HG03175 (cell line): Measurements from ENCODE around the gene TRIM60.
"Not testable (repeated sequence)": the region's sequence is repeated elsewhere in the genome, so short reads cannot be mapped to it uniquely, and the experiment has no call there.

Experiments
- ATAC-seq: cut with Tn5 transposase; IDR thresholded peaks from one replicate; pipeline ENCODE4 v1.9.1; 2021; ENCODE audit warnings: mild to moderate bottlenecking, moderate library complexity; ENCODE audit not compliant: unreplicated experiment

Gene TRIM60

DNA sequence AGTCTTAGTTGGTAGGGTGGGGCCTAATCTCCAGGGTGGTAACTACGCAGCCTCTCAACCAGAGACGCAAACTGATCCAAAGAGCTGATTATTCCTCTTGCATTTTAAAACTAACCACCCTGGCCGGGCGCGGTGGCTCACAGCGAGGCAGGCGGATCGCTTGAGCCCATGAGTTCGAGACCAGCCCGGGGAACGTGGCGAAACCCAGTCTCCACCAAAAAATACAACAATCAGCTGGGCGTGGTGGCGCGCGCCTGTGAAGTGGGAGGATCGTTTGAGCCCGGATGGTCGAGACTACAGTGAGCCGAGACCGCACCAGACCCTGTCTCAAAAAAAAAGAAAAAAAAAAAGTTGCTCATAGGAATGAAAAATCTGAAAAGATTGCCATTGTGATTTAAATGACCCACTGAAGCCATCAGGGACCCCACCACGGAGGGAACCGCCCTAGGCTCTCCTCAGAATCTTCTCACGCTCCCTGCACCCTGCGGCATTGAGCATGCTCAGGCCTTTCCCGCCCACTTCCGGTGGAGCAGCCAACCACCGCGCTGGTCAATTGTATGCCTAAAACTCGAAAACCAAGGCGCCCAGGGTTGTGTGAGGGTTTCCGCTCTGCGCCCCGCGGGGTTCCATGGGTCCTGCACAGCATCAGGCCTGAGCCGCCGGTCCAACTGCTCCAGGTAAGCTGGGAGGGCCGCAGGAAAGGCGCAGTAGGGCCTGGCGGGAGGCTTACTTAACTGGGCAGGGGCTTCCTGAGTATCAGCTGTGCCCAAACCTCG, at the start of gene TRIM60:
TSS of gene TRIM60 (plus strand) at position 564 of the 776 bp plus-strand sequence. CDS start 8,074 bp downstream, outside the sequence.
- no peak for ATAC-seq

DNA sequence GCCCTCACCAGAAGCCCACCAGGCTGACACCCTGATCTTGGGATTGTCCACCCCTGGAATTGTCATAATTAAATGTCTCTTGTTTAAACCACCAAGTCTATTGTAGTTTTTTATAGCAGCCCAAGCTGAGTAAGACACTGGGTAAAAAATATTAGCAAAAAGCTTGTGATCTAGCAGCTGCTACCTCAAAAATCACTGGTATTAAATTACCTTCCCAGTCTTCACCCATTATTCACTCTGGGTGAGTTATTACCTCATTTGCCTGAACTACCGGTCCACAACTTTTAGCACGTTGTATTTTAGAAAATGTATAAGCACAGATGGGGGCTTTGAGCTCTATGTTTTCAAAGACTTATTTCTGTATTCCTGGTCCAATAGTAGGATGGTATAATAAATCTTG, 42.3 kb upstream of the TRIM60 start:
- no peak for ATAC-seq

DNA sequence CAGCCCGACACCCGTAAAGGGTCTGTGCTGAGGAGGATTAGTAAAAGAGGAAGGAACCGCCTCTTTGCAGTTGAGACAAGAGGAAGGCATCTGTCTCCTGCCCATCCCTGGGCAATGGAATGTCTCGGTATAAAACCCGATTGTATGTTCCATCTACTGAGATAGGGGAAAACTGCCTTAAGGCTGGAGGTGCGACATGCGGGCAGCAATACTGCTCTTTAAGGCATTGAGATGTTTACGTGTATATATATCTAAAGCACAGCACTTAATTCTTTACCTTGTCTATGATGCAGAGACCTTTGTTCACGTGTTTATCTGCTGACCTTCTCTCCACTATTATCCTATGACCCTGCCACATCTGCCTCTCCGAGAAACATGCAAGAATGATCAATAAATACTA, 41.0 kb upstream of the TRIM60 start:
- not testable (repeated sequence) for ATAC-seq

DNA sequence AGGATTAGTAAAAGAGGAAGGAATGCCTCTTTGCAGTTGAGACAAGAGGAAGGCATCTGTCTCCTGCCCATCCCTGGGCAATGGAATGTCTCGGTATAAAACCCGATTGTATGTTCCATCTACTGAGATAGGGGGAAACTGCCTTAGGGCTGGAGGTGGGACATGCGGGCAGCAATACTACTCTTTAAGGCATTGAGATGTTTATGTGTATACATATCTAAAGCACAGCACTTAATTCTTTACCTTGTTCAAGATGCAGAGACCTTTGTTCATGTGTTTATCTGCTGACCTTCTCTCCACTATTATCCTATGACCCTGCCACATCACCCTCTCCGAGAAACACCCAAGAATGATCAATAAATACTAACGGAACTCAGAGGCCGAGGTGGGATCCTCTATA, 35.7 kb upstream of the TRIM60 start:
- ATAC-seq: not testable (repeated sequence)

DNA sequence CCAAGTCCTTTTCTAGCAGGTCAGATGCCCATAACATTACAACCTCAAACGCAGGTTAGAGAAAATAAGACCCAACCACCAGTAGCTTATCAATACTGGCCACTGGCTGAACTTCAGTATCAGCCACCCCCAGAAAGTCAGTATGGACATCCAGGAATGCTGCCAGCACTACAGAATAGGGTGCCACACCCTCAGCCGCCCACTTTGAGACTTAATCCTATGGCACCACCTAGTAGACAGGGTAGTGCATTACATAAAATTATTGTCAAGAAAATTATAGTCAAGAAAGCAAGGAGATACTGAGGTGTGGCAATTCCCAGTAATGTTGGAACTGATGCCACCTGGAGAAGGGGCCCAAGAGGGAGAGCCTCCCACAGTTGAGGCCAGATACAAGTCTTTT, 34.5 kb upstream of the TRIM60 start:
- no peak for ATAC-seq

DNA sequence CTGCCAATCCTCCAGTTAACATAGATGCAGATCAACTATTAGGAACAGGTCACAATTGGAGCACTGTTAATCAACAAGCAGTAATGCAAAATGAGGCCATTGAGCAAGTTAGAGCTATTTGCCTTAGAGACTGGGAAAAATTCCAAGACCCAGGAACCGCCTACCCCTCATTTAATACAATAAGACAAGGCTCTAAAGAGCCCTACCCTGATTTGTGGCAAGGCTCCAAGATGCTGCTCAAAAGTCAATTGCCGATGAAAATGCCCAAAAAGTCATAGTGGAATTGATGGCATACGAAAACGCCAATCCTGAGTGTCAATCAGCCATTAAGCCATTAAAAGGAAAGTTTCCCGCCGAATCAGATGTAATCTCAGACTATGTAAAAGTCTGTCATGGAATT, 33.9 kb upstream of the TRIM60 start:
- ATAC-seq: no peak

DNA sequence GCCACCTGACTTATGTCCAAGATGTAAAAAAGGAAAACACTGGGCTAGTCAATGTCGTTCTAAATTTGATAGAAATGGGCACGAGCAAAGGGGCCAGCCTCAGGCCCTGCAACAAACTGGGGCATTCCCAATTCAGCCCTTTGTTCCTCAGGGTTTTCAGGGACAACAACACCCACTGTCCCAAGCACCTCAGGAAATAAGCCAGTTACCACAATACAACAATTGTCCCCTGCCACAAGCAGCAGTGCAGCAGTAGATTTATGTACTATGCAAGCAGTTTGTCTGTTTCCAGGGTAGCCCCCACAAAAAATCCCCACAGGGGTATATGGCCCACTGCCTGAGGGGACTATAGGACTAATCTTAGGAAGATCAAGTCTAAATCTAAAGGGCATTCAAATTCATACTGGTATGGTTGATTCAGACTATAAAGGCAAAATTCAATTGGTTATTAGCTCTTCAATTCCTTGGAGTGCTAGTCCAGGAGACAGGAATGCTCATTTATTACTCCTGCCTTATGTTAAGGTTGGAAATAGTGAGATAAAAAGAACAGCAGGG, 33.2 kb upstream of the TRIM60 start:
- not testable (repeated sequence) for ATAC-seq

DNA sequence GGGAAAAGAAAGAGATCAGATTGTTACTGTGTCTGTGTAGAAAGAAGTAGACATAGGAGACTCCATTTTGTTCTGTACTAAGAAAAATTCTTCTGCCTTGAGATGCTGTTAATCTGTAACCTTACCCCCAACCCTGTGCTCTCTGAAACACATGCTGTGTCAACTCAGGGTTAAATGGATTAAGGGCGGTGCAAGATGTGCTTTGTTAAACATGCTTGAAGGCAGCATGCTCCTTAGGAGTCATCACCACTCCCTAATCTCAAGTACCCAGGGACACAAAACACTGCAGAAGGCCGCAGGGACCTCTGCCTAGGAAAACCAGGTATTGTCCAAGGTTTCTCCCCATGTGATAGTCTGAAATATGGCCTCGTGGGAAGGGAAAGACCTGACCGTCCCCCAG, 29.8 kb upstream of the TRIM60 start:
- ATAC-seq: not testable (repeated sequence)

DNA sequence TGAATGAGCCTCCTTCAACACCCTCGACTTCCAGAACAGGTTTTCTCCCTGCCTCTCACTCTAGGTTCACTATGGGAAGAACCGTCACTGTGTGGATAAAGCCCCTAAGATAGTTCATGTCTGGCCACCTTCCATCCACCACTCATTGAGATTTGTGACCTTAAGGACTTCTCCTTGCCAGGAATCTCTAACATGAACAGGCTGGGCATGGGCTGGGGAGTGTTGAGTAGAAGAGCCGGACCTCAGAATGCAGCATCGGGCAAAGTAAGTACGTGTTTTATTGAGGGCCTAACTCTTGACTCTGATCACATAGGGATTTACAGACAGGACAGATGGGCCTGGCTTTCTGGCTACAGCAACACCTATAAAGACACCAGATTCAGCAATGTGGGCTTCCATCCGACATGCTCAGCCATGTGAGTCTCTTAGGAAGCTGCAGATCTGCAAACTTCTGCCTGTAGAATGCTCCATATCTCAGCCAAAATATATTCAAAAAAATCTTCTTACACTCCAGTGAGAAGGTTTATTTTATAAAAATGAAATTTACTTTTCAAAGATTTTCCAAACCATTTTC, 26.4 kb upstream of the TRIM60 start:
- ATAC-seq: no peak

DNA sequence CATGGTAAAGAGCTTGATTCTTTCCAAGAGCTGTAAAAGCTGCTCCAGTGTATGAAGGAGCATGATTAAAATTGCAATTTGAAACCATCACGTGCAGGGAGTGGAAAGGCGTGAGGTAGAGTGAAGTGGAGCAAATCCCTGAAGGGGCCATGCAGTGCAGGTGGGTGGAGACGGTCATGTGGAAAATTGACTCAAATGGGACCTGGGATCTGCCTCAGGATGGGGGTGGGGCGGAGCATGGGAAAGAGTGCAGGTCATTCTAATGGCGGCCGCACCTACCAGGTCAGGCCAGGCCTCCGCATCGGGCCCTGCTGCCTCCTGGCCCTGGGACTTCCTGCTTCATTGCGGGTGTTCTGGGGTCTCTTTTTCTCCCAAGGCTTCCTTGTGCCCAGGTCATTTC, 25.3 kb upstream of the TRIM60 start:
- ATAC-seq: no peak

DNA sequence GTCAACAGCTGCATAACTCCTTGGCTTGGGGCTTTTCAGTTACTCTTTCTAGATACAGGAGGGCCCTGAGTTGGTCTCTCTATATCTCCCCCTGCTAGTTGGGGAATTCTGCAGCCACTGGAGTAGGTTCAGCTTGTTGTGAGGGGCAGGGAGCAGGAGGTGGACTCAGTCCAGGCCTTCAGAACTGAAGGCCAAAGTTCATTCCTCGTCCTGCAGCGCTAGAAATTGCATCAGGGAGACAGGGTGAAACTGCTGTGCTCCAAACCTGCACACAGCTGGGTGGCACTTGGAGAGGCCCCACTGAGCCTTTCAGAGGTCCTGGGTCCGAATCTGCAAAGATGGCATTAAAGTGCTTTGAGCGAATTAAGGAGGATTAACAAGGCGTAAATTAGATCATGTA, 24.9 kb upstream of the TRIM60 start:
- no peak for ATAC-seq

DNA sequence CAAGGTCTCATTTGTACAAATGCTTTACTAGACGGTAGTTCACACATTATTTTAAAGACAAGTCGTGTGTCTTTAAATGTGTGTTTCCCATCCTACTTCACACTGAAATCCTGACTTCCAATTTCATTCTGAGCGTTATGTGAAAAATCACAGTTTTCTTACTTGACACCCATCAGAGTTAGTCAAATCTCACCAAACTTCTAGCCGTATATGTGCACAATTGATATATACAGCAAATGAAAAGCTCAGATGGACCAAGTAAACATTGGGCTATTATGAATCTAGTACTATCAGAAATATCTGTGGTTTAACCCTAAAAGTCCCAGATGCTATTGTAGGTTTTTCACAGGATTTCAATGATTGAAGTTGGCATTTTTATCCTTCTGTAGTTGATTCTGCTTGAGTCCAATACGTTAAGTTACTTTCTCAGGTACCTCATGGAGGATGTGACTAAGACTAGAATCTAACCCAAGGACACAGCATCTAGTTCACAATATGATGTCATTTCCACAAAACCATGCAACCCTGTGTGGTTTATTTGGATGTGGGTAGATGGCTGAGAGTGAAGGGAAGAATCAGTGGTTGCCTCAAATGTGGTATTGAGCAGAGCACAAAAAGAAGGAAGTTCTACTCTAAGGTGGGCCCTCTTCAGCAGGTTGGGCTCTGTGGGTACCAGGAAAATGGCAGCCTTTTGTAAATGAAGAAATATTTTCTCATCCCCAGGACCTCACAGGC, 22.1 kb upstream of the TRIM60 start:
- peak; percentile 74 for ATAC-seq

DNA sequence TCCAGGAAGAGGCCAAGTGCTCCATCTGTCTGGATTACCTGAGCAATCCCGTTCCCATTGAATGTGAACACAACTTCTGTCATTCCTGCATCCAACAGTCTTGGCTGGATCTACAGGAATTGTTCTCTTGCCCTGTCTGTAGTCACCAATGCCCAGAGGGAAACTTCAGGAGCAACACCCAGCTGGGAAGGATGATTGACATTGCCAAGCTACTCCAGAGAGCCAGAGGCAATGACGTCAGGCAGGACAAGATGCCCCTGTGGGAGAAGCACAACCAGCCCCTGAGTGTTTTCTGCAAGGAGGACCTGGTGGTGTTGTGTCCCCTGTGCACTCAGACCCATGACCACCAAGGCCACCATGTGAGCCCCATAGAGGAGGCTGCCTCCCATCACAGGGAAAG, 21.3 kb upstream of the TRIM60 start:
- ATAC-seq: no peak

DNA sequence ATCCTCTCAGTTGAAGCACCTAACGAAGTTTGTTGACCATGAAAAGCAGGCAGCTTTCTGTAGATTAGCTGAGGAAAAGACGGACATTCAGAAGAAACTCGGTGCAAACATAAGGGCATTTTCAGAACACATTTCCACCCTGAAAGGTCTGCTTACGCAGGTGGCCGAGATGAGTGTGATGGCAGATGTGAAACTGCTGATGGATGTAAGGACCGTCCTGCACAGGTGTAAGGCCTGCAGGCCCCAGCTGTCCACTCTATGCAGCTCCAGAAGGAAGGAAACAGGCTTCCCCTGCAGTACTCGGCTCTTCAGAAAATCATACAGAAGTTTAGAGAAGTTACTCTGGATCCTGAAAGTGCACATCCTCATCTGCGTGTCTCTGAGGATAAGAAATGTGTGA, 20.8 kb upstream of the TRIM60 start:
- ATAC-seq: no peak

DNA sequence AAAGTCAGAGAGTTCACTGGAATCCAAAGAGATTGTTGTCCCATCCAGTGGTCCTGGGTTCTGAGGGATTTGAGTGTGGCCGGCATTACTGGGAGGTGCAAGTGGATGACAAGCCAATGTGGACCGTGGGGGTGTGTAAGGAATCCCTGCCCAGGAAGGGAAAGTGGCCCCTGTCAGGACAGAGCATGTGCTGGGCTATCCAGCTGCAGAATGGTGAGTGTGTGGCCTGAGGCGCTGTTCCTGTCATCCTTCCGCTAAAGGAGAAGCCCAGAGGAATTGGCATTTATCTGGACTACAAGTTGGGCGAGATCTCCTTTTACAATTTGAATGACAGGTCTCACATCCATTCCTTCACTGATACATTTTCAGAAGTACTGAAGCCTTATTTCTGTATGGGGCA, 20.4 kb upstream of the TRIM60 start:
- ATAC-seq: no peak

DNA sequence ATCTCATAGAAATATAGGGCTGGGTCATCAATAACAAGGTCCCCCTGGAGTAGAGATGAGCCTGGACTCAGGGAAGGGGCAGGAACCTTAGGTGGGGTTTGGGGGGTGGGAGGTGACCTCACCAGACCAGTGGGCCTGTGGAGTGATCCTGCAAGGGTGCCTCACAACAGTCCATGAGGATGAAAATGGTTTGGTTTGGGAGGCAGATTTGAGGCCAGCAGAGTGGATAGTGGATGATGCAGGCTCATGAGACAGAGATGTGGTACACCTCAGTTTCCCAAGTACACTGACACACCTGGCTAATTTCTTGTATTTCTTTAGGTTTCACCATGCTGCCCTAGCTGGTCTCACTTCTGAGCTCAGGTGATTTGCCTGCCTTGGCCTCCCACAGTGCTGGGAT, 18.1 kb upstream of the TRIM60 start:
- ATAC-seq: no peak

DNA sequence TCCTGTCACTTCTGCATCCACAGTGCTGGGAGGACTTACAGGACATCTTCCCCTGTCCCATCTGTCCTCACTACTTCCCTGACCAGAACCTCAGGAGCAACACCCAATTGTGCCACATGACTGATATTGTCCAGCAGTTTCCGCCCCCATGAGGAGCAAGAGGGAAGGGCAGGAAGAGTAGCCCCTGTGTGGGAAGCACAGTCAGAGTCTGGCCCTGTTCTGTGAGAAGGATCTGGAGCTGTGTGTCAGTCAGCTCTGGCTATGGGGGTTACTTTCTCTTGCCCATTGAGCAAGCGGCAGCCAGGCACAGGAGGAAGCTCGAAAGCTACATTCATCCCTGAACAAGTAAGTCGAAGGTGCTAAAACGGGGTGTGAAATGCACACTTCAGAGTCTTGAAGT, 14.8 kb upstream of the TRIM60 start:
- peak; percentile 85 for ATAC-seq

DNA sequence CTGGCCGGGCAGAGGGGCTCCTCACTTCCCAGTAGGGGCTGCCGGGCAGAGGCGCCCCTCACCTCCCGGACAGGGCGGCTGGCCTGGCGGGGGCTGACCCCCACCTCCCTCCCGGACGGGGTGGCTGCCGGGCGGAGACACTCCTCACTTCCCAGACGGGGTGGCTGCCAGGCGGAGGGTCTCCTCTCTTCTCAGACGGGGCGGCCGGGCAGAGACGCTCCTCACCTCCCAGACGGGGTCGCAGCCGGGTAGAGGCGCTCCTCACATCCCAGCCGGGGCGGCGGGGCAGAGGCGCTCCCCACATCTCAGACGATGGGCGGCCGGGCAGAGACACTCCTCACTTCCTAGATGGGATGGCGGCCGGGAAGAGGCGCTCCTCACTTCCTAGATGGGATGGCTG, 11.8 kb upstream of the TRIM60 start:
- ATAC-seq: not testable (repeated sequence)

DNA sequence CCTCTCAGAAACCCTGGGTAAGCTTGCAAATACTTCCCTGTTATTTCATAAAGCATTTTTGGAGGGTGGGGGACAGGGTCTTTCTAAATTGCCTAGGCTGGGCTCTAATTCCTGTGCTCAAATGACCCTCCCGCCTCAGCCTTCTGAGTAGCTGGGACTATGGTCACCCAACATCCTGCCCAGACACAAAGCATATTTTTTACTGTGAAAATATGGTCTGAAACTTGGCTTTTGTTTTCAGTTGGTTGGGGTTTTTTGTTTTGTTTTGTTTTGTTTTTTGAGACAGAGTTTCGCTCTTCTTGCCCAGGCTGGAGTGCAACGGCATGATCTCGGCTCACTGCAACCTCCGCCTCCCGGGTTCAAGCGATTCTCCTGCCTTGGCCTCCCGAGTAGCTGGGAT, 6.0 kb upstream of the TRIM60 start:
- not testable (repeated sequence) for ATAC-seq

DNA sequence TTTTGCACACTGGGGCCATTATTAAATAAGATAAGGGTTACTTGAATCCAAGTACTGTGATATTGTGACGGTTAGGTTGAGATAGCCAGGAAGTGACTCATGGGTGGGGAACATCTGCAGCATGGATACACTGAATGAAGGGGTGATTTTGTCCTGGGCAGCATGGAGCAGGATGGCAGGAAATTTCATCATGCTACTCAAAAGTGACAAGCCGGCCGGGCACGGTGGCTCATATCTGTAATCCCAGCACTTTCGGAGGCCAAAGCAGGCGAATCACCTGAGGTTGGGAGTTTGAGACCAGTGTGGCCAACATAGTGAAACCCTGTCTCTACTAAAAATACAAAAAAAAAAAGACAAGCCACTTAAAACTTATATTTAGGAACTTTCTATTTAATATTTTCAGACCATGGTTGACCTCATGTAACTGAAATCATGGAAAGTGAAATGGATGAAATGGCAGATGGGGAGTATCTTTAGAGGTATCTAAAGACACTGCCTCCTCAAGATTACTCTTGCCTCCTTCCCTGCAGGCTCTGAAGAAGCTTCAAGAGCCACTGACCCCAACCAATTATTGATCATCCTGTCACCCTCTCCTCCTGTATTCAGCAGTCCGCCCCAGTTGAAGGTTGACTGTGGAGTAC, 3.9 kb upstream of the TRIM60 start:
- no peak for ATAC-seq

DNA sequence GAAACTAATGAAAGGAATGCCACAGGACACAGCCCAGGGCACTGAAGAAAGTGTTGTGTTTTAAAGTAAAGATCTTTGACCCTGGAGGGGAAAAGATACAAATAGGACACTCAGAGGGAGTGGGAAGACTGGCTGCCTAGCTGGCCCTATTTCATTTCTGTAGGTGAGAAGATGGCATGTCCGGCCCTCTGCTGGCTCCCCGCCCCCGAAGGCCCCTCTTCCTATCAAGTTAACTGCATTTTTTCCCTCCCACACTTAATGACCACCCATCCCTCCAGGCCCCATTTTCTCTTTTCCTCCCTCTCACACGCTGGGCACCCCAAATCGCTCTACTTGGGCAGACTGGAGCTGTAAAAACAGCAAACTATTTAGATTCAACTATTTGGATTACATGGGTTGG, 16.4 kb downstream of the TRIM60 start:
- no peak for ATAC-seq
